ENCODE results near the gene NDUFA6.
"Not testable (repeated sequence)": the region's sequence is repeated elsewhere in the genome, so short reads cannot be mapped to it uniquely, and the experiment has no call there.

- TF ChIP-seq CTCF (IDR thresholded peaks at IDR 0.05); ZFX (IDR thresholded peaks at IDR 0.05; ENCODE audit: borderline replicate concordance): not testable (repeated sequence)
Measured at GRCh38 chr22:42120231-42121021, 29.9 kb upstream of the NDUFA6 start.

All from 22Rv1 (cell line).